Measurements from ENCODE around the gene MAP3K21.

DNA sequence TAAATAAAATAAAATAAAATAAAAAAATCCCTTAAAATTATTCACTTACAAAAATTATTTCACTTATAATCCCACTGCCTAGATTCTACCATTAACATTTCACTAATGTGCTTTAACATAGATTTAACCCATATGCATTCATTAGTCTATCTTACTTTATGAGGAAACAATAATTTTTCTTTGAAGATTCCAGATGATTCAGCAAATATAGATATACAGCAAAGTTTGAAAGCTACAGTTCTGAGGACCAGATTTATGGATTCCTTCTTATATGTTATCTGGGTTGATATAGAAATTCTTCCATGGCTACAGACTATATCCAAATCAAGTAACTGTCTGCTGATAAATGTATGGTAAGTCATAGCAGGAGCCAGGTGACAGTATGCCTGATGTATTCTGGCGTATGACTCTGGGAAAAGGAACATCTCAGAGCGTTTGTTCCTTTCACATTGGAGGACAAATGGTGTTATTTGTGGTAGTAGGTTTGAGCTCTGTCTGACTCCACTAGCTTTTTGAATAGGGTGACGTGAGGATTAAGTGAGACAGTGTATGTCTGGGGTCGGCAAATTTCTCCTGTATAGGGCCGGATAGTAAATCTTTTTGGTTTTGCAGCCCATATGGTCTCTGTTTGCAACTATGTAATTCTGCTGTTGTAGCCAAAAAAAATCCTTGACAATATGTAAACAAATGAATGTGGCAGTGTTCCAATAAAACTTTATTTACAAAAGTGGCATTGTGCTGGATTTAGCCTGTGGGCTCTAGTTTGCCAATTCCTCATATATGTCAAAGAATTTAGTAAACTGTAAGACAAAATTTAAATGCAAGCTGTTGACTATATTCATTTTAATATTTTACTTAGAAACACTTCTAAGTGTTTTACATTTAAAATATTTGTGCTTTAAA, 9.3 kb downstream of the MAP3K21 start:
- TF ChIP-seq EP300 (IDR thresholded peaks at IDR 0.05) = no peak
- TF ChIP-seq, protein P1, sequence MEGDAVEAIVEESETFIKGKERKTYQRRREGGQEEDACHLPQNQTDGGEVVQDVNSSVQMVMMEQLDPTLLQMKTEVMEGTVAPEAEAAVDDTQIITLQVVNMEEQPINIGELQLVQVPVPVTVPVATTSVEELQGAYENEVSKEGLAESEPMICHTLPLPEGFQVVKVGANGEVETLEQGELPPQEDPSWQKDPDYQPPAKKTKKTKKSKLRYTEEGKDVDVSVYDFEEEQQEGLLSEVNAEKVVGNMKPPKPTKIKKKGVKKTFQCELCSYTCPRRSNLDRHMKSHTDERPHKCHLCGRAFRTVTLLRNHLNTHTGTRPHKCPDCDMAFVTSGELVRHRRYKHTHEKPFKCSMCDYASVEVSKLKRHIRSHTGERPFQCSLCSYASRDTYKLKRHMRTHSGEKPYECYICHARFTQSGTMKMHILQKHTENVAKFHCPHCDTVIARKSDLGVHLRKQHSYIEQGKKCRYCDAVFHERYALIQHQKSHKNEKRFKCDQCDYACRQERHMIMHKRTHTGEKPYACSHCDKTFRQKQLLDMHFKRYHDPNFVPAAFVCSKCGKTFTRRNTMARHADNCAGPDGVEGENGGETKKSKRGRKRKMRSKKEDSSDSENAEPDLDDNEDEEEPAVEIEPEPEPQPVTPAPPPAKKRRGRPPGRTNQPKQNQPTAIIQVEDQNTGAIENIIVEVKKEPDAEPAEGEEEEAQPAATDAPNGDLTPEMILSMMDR (IDR thresholded peaks at IDR 0.05) = no peak

Measured in stomach (tissue), 4 donors.